Measurements from ENCODE around the gene SYTL4.

Gene SYTL4

GRCh38 chrX:100687546-100687945 is 44.4 kb downstream of the SYTL4 start:
- DNase-seq: no peak

GRCh38 chrX:100687128-100687527 is 44.8 kb downstream of the SYTL4 start:
- no peak for DNase-seq

GRCh38 chrX:100685997-100686305 is 46.0 kb downstream of the SYTL4 start:
- DNase-seq: no peak

DNA sequence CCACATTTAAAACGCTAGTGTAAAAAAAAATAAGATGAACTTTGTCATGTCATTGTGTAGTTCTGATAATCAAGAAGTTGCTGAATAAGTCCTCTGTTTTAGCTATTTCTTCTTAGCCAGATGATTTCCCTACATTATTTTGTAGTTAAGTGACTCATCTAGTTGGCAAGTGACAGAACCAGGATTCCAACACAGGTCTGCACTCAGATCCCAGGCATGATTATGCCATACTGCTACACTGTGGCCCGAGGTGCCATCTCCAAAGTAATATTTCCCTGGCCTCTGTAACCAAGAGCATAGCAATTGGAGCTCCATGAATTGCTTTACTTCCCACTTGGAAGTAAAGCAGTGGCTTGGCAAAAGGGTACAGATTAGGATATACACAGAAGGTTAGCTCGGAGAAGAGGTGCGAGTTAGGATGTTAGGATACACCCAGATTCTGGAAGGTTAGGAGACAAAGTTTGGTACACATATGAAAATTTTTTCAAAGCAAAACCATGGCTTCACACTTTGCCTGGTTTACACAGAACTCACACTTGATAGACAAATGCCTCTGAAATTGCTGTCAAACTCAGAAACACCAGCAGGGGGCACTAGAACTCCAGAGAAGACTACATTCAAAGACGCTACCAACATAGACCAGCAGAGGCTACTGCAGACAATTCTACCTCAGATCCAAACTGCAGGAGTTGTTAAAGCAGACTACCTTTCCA is 46.5 kb downstream of the SYTL4 start:
- peak; percentile 2 for DNase-seq

- DNase-seq: no peak
Observed at GRCh38 chrX:100682939-100683338, 49.0 kb downstream of the SYTL4 start.

GRCh38 chrX:100681599-100681998 is 50.3 kb downstream of the SYTL4 start:
- DNase-seq: no peak

GRCh38 chrX:100680756-100681155 is 51.2 kb downstream of the SYTL4 start:
- no peak for DNase-seq

GRCh38 chrX:100677611-100678181 is 54.2 kb downstream of the SYTL4 start:
- DNase-seq: no peak

DNA sequence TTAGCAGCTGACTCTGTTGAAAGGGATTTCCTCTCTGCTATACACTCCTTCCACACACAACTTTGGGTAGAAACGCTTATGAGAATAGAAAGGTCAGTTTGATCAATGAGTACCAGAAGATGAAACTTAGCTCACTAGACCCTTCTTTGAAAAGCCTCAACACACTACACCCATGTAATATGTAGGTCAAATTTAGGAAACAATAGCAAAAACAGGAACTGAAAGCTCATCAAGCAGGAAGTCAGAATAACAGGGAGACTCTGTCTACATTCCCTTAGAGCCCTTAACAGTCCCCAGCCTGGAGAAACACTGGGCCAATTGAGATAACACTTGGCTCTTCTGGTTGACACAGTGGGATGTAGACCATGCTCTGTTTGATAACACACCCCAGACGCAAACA is 57.2 kb downstream of the SYTL4 start:
- DNase-seq: no peak

GRCh38 chrX:100673397-100673953 is 58.4 kb downstream of the SYTL4 start:
- no peak for DNase-seq

GRCh38 chrX:100672966-100673365 is 59.0 kb downstream of the SYTL4 start:
- no peak for DNase-seq

- no peak for DNase-seq
Observed at GRCh38 chrX:100663642-100664041, 68.3 kb downstream of the SYTL4 start.

- no peak for DNase-seq
Observed at GRCh38 chrX:100662796-100663195, 69.1 kb downstream of the SYTL4 start.

- DNase-seq: no peak
Observed at GRCh38 chrX:100662170-100662569, 69.8 kb downstream of the SYTL4 start.

GRCh38 chrX:100659431-100660137 is 72.3 kb downstream of the SYTL4 start:
- no peak for DNase-seq

- DNase-seq: no peak
Observed at GRCh38 chrX:100658941-100659381, 73.0 kb downstream of the SYTL4 start.

- DNase-seq: no peak
Observed at GRCh38 chrX:100654261-100654660, 77.7 kb downstream of the SYTL4 start.

DNA sequence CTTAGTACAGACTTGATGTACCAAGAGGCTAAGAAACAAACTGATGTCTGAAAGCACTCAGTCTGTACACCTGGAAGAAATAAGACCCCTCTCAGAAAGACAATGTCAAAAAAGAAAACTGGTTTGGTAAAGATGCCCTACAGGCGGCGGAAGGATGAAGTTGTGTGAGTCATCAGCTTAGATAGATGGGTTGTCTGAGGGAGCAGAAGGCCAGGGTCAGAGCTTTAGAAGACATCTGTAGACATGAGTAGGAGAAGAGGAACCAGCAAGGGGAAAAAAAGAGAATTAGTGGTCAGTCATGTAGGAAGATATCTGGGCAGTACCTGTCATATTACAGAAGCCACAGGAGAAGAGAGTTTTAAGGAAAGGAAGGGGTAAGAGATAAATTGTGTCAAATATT is 79.7 kb downstream of the SYTL4 start:
- DNase-seq: no peak

DNA sequence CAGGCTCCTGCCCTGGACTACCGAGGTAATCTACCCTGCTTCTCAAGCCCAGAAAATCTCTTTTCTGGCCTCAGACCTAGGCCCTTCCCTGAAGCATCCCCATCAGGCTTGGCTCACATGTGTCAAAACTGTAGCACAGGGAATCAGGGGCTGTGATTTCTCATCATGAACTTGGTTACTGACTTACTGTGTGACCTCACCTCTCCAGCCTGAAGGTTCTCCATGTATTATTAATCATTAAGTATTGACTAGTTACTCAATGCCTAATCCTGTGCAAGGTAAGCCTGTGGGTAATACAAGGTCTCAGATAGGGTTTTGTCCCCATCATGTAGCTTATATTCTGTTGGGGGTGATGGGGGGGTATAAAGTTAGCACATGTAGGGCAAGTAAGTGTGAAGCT is 81.1 kb downstream of the SYTL4 start:
- DNase-seq: no peak

- peak; percentile 24 for DNase-seq
Observed at GRCh38 chrX:100649550-100650356, 82.2 kb downstream of the SYTL4 start.

DNA sequence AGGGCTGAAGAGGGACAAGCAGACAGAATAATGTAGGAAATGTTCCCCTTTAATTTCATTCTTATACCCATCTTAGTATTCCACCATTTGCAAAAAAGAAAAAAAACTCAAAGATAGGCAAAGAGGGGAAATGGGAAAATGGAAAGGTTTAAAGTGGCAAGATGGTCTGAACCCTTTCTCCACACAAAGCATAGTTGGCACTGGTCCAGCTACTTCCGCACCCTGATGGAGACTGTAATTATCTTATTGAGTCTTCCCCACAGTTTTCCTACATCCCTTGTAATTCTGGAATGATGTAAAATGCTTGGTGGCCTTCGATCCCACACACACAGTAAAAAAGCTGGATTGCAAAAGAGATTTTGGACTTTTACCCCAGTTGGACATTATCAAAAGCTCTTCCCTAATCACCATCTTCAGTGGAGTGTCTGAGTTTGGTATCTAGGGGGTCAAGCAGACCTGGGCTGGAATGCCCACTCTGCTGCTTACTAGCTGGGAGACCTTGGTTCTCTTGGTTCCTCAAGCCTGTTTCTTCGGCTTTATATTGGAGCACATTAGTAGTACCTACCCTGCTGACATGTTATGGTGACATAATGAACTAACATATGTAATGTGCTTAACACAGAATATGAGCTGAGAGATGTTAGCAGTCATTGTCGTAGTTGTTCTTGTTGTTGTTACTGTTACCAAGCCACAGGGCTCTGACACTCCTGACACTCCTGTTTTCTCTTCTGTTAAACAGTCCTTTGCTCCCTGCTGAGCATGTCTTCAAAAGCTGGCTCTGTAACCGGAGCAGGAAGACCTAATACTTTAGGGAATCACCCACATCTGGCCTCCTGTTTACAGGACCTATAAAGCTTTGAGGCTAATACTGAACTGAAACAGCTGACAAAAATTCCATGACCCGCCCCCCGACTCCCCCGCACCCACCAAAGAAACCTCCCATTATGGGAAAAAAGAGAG is 83.2 kb downstream of the SYTL4 start:
- no peak for DNase-seq

- no peak for DNase-seq
Observed at GRCh38 chrX:100647739-100648138, 84.2 kb downstream of the SYTL4 start.

All from T1000 (cell line).